Activated B cell treated with CpG ODN at 0.5 μM for 24 hours (primary cell): ENCODE measurements around the gene KRTAP10-7. TPM values are rescaled to one million over a fixed set of nuclear protein-coding genes. Genes with fewer than 3 reads are reported as not detected.
"Not testable (repeated sequence)": the region's sequence is repeated elsewhere in the genome, so short reads cannot be mapped to it uniquely, and the experiment has no call there.

Experiments
- ATAC-seq: fragments of 200-7000 bp; cut with Tn5 transposase; one replicate; pipeline ENCODE4 v1.10.0; 2021; ENCODE audit warnings: low read depth, mild to moderate bottlenecking, moderate library complexity
- CTCF ChIA-PET: fragments of 350-600 bp; sonication (Branson Sonifier 250); formaldehyde crosslinking; loops from one replicate; lab custom pipeline; 2021; ENCODE audit warnings: antibody characterized with exemption; lab: Charles Lee
- POLR2A ChIA-PET: fragments of 350-600 bp; sonication (Branson Sonifier 250); formaldehyde crosslinking; loops from one replicate; lab custom pipeline; 2021; ENCODE audit warnings: antibody characterized with exemption; lab: Charles Lee
- DNase-seq: peaks from one replicate; pipeline ENCODE4 v3.0.0; 2022
- H3K27ac Mint-ChIP-seq: one replicate; pipeline ENCODE4 v1.8.0; 2020; ENCODE audit warnings: mixed read lengths
- H3K27me3 Mint-ChIP-seq: one replicate; pipeline ENCODE4 v1.8.0; 2021; ENCODE audit warnings: mixed read lengths
- H3K36me3 Mint-ChIP-seq: one replicate; pipeline ENCODE4 v1.8.0; 2021; ENCODE audit warnings: low read depth, mixed read lengths
- H3K4me1 Mint-ChIP-seq: one replicate; pipeline ENCODE4 v1.8.0; 2021; ENCODE audit warnings: mixed read lengths
- H3K4me3 Mint-ChIP-seq: one replicate; pipeline ENCODE4 v1.8.0; 2020; ENCODE audit warnings: mild to moderate bottlenecking, mixed read lengths
- H3K9me3 Mint-ChIP-seq: one replicate; pipeline ENCODE4 v1.8.0; 2020; ENCODE audit warnings: mixed read lengths
- CTCF ChIP-seq: fragments of 200-600 bp; IDR thresholded peaks from one replicate; pipeline ENCODE4 v1.8.0; 2022; ENCODE audit warnings: antibody characterized with exemption, mild to moderate bottlenecking
- intact Hi-C: fragments of 100-400 bp; cut with micrococcal nuclease; formaldehyde crosslinking; loops from one replicate; pipeline ENCODE4 v1.15.1; 2024
- total RNA-seq: library from RNA; stranded (reverse); gene quantifications from 2 replicates; pipeline ENCODE4 v1.2.3, GENCODE V29; 2022

KRTAP10-7 gene
- total RNA-seq, 1 donor from 2014 or later, result not detected

GRCh38 chr21:44589586-44590305, 10.7 kb upstream of the KRTAP10-7 start:
- ATAC-seq, result no peak
- no peak for TF ChIP-seq CTCF
- H3K36me3 Mint-ChIP-seq, result no peaks in the 10 kb centered on the region
- ChIA-PET POLR2A (no interaction called here), CTCF (no interaction called here)
- no peaks in the 10 kb centered on the region for H3K9me3 Mint-ChIP-seq
- H3K4me3 Mint-ChIP-seq, result no peak overlapping the region
- no peak overlapping the region for H3K27ac Mint-ChIP-seq
- no peak for DNase-seq
- intact Hi-C loops, result no loop called here
- peaks cover 45% of the 10 kb centered on the region for H3K27me3 Mint-ChIP-seq
- H3K4me1 Mint-ChIP-seq, result no peaks in the 10 kb centered on the region

DNA sequence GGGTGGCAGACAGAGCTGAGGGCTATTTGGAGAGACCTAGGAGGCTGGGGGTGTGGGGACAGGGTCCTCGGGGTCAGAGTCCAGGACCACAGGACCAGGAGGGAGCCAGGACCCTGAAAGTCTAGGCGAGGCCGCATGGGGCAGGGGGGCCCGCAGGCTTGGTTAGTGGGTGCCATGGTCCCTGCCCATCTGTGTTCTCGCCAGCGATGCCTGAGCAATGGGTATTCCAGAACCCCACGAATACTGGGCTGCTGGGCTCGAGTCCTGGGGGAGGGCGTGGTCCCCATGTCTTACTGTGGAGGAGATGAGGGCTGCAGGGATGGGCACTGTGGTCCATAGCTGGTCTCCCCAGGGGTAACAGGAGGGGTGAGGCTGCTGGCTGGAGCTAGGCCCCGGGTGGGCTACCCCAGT, 10.1 kb upstream of the KRTAP10-7 start:
- no peaks in the 10 kb centered on the region for H3K36me3 Mint-ChIP-seq
- no peak for TF ChIP-seq CTCF
- H3K9me3 Mint-ChIP-seq, result no peaks in the 10 kb centered on the region
- ChIA-PET POLR2A (no interaction called here), CTCF (no interaction called here)
- H3K4me3 Mint-ChIP-seq, result no peak overlapping the region
- no peak for DNase-seq
- H3K4me1 Mint-ChIP-seq, result no peaks in the 10 kb centered on the region
- peaks cover 42% of the 10 kb centered on the region for H3K27me3 Mint-ChIP-seq
- no peak overlapping the region for H3K27ac Mint-ChIP-seq
- intact Hi-C loops, result no loop called here
- no peak for ATAC-seq

- H3K4me3 Mint-ChIP-seq, intact Hi-C loops, H3K9me3 Mint-ChIP-seq, H3K36me3 Mint-ChIP-seq, CTCF ChIA-PET, DNase-seq, H3K4me1 Mint-ChIP-seq, ATAC-seq, POLR2A ChIA-PET, H3K27ac Mint-ChIP-seq: not testable (repeated sequence)
- peaks cover 35% of the 10 kb centered on the region for H3K27me3 Mint-ChIP-seq
Observed at GRCh38 chr21:44590897-44591800, 9.2 kb upstream of the KRTAP10-7 start.

- H3K4me3 Mint-ChIP-seq, H3K36me3 Mint-ChIP-seq, CTCF ChIA-PET, H3K9me3 Mint-ChIP-seq, H3K4me1 Mint-ChIP-seq, POLR2A ChIA-PET, DNase-seq, intact Hi-C loops, H3K27ac Mint-ChIP-seq, ATAC-seq: not testable (repeated sequence)
- peaks cover 30% of the 10 kb centered on the region for H3K27me3 Mint-ChIP-seq
Observed at GRCh38 chr21:44591801-44592130, 8.6 kb upstream of the KRTAP10-7 start.

DNA sequence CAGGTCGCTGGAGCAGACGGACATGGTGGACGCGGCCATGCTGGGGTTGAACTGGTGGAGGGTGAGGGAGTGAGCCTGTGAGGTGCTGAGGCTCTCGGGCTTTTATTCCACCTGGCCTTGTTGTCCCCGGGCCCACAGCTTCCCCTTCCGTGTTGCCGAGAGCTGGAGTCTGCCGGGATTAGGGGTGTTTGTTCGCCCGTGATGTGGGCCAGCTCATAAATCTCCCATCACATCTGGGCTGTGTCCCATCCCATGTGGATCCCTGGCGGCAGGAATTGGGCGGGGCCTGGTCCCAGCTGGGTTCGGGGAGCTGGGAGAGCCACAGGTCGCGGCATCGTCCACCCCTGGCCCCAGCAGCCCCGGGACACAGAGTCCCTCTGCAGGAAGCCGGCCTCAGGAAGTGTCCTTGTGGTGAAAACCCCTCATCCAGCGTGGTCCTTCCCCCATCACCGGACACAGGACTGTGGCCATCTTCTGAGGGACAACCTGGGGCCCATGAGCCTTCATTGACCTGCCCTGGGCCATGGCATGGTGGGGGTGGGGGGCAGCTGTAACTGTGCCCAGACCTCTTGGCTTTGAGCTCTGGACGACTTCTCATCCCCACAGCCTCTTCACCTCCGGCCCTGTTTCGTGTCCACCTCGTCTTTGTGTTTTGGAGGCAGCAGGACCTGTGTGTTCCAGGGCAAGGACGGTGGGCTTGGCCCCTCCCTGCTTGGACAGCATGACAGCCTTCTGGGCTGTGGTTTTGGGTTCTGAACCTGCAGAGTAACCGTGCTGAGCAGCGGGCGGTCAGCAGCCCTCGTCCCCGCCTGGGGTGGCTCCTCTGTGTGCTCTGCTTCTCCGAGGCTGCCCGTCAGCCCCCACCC, 7.7 kb upstream of the KRTAP10-7 start, which contains the start of gene KRTAP10-6:
Gene KRTAP10-6, minus strand, starts transcription at position 60 of the 866 bp plus-strand sequence. Its CDS starts 21 bp downstream, at position 39.
- POLR2A ChIA-PET, result no interaction called here

More for the DNA sequence above, 7.7 kb upstream of the KRTAP10-7 start, which contains the start of gene KRTAP10-6:
- no peak for TF ChIP-seq CTCF
- H3K27ac Mint-ChIP-seq, result no peak within 1 kb of the TSS
- no peaks in the 10 kb centered on the region for H3K36me3 Mint-ChIP-seq
- CTCF ChIA-PET, result no interaction called here
- intact Hi-C loops, result no loop called here
- no peaks in the 10 kb centered on the region for H3K4me1 Mint-ChIP-seq
- DNase-seq (no peak), ATAC-seq (no peak)
- no peak within 1 kb of the TSS for H3K4me3 Mint-ChIP-seq
- H3K27me3 Mint-ChIP-seq, result peaks cover 22% of the 10 kb centered on the region
- no peaks in the 10 kb centered on the region for H3K9me3 Mint-ChIP-seq
